ENCODE data around the gene PIGM.

The PIGM gene

DNA sequence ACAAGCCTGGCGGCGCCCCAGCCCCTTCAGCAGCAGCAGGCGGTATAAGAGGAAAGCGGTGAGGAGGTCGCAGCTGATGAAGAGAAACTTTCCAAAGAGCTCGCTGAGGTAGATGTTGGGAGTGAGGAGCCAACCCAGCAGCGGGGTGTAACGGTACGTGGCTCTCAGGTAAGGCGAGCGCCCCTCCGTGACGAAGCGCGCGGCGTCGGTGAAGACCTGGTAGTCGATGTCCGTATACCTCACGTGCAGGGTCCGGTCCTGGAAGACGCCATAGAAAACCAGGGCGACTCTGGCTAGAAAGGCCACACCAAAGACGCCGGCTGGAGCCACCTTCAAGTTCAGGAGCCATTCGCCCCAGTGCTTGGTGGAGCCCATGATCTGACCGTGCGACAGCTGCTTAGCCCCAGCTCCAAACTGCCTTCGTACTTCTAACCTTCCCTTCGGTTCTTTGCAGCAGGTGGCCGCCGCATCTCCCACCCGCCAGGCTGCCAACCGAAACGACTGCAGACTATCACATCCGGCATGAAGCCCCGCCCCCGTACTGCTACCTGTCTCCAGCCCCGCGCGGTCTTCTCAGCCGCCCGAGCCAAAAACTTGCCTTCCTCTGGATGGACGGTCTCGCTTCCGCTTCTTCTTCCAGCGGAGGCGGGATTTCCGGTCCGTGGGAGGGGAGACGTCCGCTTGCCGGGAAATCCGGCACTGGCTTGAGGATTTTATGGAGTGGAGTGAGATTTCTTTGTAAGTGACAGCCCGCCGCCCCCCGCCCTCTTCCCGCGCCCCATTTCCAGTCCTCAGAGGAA, at the start of gene PIGM:
Gene PIGM (minus strand): TSS at position 626 of the 800 bp plus-strand sequence. CDS start 251 bp downstream, at position 375.
- peak; percentile 97 for DNase-seq

DNA sequence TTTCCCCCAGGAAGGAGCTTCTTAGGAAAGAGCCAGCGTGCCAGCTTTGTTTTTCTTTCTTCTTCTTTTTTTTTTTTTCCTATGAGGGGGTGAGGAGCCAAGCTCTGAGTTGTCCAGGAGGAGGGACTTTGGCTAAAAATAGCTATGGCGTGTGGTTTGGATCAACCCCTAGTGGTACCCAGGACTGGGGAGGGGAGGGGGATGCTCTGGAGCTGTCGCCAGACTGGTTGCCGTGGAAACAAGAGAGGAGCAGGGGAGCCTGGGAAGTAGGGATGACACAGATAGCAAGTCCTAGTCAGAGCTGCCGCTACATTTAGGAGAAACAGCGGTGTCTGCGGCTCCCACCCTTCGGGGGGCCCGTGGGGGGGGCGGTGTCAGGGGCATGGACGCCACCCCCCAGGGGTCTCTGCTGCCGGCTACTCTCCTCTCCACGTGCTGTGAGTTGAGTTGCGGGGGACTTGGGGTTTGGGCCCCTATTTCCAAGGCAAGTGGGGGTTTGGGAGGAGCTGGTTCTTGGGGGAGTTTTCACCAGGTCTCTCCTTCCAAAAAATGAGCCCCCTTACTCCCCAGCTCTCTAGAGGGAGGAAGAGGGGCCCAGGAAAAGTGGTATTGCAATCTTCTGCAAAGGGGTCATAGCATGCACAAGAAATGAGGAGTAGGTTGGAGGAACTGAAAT, 49.6 kb upstream of the PIGM start, which contains the start of gene KCNJ9:
Gene KCNJ9 (plus strand): TSS at position 278 of the 676 bp plus-strand sequence. CDS start 2,493 bp downstream, outside the sequence.
- DNase-seq: no peak

DNA sequence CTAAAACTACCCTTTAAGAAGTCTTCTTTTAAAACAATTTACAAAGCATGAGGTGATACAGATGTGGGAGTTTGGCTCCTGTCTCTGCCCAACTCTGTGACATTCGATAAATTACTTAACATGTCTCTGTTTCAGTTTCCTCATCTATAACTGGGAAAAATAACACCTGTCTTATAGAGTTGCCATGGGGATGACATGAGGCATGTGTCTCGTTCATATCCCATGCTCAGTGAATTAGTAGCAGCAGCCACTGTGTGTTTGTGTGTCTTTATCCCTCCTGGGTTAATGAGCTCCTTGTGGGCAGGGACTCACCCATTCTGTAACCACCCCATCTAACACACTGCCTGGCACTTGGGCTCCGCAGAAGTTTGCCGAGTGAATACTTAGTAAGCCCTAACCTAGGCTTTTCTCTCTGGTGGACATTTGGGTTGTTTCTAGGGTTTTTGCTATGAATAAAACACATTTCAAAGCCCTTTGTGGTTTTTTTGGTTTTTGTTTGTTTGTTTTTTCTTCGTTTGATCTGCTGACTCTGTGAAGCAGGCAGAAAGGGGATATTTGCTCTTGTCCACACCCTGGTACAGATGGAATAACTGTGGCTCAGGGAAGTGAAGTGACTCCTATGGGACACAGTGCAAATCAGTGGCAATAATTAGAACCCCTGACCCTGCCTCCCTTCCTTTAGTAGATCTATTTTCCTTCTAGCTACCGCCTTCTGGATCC, 48.8 kb upstream of the PIGM start:
- DNase-seq: no peak

DNA sequence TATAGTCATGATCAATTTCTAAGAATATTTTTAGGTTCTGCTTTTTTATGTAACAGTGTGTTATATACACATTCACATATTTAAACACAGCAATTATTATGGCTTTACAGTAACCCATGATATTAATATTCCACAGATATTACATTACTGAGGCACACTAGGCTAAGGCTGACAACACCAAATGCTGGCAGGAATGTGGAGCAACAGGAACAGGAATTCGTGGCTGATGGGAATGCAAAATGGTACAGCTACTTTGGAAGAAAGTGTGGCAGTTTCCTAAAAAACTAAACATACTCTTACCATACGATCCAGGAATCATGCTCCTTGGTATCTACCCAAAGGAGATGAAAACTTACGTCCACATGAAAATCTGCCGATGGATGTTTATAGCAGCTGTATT, 47.7 kb upstream of the PIGM start:
- DNase-seq: no peak

DNA sequence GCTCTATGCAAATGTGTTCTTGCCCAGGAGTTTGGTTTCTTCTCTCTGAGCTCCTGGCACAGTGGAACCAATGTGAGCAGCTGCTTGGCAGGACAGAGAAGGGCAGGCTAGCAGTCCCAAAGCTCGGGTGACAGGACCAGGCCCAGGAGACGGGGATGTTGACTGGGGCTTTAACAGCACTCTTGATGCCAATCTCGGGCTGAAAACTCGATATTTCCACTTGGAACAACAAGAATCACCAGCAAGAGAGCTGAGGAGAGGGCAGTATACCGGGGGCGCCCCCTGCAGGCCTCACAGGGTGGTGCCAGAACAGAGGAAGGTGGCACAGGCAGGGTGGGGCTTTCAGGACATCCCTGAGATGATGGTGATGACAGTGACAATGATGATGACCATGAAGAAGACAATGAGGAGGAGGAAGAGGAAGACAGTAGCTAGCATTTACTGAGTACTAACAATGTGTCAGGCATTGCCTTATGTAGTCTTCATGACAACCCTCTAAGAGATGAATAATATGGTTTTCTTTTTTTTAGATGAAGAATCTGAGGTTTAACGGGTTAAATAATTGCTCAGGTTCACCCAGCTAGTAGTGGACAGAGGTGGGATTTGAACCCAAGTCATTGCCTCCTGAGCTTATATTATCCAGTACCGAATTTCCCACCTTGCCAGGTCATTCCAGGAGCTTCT, 46.9 kb upstream of the PIGM start:
- DNase-seq: no peak

DNA sequence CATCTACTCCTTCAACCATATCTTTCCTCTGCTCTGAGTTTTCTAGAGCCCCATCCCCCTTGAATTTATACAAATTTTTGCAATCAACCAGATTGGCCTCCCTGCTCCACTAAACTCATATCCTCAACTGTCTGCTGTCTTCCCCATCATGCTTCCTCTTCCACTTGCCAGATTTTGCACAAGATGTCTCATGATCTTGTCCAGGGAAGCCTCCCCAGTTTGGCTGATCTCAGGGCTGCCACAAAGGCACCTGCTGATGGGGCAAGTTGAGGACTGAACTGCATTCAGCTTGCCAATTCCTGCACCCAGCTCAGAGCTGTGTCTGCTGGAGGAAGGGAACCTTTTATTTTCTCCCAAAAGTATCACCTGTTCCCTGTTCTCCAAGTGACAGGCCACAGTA, 45.7 kb upstream of the PIGM start:
- no peak for DNase-seq

DNA sequence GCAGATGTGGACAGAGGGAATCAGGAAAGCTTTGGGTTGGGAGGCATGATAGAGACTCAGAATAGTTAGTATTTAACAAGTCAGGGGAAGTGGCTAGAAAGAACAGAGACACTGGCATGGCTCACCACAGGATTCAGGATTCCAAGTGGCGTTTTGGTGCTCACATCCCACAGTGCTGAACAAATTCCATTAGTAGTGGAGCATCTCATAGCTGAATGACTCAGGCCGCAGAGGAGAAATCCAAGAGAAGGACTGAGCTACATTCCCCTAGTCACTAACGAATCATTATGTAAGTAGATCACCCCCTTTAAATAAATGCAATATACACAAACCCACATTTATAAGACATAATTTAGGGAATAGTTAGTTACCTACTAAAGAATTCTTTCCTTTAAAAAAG, 44.5 kb upstream of the PIGM start:
- no peak for DNase-seq

DNA sequence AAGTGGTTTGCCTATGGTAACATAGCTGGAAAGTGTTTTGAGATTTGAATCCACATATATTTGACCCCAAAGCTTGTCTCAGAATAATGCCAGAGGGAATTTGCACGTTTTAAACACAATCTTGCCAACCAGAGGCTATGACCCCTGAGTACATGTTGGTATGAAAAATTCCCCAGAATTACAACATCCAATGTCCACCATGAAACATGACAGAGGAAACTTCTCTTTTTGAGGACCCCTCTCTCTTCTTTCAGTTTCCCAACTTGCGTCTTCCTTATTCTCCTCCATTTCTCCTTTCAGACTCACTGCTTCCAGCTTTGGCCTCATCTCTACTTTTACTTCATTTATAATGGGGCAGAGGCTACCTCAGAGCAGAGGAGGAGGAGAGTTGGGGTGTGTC, 44.0 kb upstream of the PIGM start:
- no peak for DNase-seq

DNA sequence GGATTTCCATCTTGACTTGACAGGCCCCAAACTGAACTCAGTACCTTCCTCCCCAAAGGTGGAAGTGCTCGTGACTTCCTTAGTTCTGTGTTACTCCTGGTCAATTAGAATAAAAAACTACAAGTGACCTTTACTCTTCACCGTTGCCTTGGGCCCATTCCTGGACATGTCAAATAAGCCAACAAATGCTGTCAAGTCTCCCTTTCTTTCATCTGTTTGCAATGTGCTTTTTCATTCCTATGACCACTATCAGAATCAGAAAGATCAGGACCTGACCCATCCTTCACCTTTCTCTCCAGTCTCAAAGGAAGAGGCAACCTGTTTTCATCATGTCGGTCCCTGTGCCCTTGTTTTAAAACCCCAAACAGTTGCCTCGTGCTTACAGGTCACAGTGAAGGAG, 43.1 kb upstream of the PIGM start:
- DNase-seq: no peak

DNA sequence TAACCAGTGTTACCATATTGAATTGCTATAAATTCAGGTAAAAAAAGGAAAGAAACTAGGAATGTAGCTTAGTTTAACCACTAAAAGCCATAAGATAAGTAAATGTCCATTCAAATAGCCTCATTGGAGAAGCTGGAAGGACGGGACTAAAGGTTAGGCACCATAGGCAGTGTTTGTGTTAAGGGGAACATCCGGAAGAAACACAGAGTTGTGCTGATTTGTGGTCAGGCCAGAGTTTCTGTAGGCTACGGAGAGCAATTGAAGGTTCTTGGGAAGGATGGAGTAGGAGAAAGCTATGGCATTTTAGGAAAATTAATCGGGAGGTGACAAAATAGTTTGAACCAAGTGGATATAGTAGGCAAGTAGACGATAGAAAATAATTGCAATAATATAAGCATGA, 39.5 kb upstream of the PIGM start:
- DNase-seq: no peak

DNA sequence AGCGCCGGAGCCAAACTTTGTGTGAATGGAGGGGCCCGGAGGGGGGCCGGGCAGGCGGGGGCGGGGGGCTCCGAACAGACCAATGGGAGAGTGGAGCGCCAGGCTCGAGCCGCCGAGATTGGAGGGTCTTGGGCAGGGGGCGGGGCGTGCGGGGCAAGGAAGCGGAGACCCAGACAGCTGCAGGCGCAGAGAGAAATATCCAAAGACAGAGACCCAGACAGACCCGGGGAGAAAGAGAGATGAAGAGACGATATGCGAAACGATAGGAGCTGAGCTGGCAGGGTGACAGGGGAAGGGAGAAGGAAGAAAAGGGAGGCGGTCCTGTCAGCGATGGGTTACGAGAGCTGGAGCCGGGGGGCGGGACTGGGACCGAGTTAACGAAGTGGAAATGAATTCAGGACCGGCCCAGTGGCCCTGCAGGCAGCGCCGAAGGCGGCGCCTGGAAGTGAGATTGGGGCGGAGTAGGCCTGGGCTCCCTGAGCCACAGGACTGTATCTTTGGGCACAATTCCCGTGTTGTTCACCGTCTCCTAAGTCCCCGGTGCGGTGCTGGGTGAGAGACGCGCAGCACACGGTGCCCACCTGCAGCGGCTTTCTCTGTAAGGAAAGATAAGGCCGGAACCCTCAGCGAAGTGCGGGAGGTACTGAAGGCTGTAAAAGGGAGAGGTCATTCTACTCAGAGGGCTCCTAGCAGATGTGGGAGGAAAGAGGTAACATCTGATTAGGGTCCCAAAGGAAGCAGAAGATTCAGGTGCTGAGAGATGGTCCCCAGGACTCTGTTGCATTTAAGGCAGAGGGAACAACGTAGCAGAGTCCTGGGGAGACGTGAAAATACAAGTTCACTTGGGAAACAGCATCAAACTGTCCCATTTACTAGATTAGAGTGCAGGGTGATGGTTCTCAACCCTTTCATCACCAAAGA, 38.7 kb upstream of the PIGM start:
- DNase-seq: peak; percentile 28

DNA sequence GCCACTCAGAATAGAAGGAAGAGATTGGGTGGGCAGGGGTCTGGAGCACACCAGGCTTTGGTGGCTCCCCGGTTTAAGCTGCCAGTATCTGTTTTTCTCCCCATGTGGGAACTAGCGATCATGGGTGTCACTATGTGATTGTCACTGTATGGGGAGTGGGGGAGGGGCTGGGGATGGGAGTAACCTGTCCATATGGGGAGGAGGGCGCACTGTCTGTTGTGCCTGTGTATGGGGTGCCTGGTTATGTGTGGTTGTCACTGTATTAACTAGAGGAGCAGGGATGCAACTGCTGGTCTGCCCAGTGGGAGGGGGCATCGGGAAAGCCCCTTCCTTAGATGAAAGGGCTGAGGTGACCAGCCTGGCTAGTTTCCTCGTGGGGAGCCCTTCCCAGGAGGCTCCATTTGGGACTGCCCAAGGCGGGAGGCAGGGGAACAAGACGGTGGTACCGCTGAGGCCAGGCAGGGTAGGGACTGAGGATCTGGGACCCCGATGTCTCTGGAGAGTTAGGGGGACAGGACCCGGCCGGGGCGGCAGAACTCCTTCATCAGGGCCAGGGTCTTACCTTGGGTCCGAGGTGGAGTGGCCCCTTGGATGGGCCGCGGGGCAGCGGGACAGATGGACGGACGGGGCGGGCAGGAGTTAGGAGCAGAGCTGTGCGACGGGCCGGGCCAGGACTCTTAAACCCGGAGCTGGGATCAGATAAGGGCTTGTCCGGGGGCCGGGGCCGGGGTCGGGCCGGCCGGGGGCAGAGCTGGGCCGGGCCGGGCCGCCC, 37.9 kb upstream of the PIGM start, which contains the start of gene KCNJ10:
Gene KCNJ10 (minus strand): TSS at position 701 of the 772 bp plus-strand sequence. CDS start 27,628 bp downstream, outside the sequence.
- DNase-seq: no peak

DNA sequence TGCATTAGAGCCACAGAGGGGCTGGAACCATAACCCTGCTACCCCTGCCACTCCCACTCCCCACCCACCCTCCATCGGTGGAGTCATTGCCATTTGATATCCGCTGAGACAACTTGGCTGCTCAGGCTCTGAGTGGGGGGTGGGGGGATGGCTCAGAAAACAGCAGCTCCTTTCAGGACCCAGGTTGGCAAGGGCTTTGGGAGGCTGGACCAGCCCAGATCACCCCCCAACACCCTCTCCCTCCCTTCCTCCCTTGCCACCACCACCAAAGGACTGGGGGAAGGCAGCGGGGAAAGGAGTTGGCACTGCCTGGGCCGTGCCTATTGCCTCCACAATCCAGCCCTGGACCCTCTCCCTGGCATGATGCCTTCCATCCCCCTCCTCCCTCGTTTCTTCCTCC, 36.4 kb upstream of the PIGM start:
- DNase-seq: no peak

DNA sequence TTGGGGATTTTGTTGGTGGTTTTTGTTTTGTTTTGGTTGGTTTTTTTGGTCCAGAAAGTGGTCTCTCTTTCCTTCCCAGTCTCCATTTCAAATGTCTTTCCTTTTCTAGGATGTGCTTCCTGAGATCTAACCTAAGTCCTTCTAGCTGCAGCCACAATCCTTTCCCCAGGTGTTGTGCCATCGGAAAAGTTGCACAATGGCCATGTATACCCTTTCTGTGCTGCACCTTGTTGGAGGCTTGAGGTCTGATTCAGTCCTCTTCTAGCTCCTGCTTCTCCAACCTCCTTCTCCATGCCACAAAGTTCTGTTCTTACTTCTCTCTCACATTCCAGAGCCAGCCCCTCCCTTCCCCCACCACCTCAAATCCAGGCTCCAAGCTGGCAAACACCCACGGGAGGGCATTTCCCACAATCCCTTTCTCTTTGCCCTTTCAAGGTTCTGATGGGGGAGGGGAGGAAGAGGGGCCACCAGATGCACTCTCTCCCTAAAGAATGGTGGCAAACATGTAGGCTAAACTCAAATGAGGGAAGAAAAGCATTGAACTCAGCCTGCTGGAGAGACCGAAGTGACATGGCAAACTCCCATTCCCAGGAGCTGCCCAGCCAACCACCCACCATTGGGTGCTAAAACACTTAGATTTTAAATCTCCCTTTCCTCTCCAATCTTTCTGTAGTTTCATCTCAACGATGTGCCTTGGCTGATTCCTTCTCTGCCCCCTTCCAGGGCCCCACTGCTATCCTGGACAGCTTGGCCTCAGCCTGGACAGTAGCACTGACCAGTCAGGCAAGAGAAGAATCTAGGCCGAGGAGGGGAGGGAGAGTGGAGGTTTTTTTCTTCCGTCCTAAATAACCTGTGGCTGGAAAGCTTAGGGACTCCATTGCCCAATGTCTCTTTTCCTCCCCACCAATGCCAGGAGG, 35.3 kb upstream of the PIGM start:
- no peak for DNase-seq

DNA sequence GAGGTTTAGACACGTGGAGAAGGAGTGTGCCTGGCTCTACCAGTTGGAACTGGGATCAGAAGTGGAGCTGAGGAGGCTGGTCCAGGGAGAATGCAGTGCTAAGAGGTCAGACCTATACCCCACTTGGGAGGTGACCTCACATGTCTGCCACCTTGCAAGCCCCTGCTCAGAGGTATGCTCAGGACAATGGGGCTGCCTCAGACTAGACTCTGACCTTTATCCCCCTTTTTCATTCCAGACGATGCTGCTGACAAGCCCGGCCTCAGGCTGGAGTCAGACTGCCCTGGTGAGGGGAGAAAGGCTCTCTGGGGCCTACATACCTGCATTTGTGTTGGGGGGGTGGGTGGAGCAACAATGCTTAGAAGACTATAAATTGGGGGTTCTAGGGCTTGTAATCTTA, 33.0 kb upstream of the PIGM start:
- DNase-seq: no peak

DNA sequence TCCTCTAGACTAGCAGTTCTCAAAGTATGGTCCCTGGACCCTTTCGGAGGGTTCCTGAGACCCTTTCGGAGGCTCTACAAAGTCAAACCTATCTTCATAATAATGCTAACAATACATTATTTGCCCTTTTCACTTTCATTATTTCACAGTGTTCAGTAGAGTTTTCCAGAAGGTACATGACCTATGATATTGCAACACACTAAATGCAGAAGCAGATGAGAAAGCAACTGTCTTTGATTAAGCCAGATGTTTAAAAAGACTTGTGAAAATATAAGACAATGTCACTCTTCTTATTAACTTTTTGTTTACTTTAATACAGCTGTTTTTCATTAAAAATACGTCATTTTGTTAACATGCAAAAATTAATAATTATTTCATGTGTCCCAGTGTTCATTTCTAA, 32.4 kb upstream of the PIGM start:
- no peak for DNase-seq

DNA sequence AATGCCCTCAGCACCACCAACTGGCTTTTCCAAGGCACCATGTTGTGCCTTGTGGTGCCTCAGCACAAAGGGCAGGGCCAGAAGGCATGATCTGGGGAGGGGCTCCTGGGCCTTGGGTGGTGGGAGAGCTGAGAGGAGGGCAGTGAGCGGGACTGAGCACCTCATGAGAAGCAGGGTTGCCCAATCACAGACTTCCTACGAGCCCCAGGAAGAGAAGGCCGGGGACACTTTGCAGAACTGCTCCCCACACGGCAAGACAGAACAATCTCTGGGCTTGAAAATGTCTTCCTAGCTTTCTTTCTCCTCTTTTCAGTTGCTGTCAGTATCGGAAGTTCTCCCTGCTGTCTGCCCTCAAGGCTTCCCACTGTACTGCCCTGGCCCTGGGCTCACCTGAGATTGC, 31.4 kb upstream of the PIGM start:
- DNase-seq: no peak

DNA sequence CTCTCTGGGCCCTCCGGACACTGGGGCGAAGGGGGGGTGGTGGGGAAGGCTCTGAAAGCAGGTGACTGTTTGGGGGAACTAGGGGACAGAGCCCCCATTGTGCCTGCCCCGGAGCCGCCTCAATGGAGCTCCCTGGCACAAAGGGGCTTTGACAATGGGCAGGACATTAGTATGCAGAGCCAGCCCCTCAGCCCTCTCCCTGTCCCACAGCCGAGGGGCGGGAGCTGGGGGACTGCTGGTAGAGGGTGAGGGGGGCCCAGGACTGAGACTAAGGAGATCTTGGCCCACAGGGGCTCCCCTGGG, 30.4 kb upstream of the PIGM start:
- DNase-seq: no peak

DNA sequence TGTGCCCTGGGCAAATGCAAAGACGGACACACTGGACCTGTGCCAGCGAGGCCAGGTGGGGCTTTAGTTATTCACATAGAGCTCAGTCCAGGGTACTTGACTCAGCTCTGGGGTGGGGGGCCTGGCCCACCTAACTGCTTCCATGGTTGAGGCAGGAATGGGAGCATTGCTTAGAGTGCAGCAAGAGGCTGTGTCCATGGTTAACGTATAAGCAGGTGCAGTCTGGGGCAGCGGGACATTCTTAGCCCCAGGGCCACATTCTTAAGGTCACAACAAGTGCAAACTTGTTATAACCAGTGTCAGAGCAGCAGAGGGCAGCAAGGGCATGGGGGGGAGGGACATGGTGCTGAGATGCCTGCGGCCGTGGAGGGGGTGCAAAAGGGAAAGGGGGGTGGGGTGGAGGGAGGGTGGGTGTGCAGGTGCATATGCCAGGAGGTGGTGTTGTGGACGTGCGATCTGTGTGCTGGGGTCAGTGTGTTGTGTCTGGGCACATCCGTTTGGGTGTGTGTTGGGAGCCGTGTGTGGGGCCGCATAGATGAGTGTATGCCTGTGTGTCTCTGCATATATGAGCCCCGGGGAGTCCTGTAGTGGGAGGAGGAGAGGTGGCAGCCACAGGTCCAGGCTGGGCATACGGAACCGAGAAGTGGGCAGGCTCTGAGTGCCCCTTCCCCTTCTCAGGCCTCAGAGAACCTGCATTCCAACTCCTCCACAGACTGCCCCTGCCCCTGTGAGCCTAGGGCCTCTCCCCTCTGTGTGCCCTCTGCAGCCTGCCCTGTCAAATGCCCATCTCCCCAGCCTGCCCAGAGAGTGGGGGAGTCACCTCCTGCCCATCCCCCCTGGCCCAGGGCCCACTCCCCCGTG, 29.8 kb upstream of the PIGM start:
- DNase-seq: no peak
